ENCODE data around the gene NPLOC4.

- no peak for TF ChIP-seq EZH2phosphoT487 (IDR thresholded peaks at IDR 0.05; ENCODE audit: borderline replicate concordance)
- TF ChIP-seq, protein P1, sequence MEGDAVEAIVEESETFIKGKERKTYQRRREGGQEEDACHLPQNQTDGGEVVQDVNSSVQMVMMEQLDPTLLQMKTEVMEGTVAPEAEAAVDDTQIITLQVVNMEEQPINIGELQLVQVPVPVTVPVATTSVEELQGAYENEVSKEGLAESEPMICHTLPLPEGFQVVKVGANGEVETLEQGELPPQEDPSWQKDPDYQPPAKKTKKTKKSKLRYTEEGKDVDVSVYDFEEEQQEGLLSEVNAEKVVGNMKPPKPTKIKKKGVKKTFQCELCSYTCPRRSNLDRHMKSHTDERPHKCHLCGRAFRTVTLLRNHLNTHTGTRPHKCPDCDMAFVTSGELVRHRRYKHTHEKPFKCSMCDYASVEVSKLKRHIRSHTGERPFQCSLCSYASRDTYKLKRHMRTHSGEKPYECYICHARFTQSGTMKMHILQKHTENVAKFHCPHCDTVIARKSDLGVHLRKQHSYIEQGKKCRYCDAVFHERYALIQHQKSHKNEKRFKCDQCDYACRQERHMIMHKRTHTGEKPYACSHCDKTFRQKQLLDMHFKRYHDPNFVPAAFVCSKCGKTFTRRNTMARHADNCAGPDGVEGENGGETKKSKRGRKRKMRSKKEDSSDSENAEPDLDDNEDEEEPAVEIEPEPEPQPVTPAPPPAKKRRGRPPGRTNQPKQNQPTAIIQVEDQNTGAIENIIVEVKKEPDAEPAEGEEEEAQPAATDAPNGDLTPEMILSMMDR (conservative IDR thresholded peaks at IDR 0.05; ENCODE audit: low read length), result no peak
Measured at GRCh38 chr17:81546906-81547613, 89.9 kb downstream of the NPLOC4 start.

Measured in Loucy (cell line).